ENCODE results near the gene ARHGEF11. TPM values are rescaled to one million over a fixed set of nuclear protein-coding genes. Genes with fewer than 3 reads are reported as not detected.

The ARHGEF11 gene
- total RNA-seq, 1 donor from 2014 or later, result 29.9 TPM

DNA sequence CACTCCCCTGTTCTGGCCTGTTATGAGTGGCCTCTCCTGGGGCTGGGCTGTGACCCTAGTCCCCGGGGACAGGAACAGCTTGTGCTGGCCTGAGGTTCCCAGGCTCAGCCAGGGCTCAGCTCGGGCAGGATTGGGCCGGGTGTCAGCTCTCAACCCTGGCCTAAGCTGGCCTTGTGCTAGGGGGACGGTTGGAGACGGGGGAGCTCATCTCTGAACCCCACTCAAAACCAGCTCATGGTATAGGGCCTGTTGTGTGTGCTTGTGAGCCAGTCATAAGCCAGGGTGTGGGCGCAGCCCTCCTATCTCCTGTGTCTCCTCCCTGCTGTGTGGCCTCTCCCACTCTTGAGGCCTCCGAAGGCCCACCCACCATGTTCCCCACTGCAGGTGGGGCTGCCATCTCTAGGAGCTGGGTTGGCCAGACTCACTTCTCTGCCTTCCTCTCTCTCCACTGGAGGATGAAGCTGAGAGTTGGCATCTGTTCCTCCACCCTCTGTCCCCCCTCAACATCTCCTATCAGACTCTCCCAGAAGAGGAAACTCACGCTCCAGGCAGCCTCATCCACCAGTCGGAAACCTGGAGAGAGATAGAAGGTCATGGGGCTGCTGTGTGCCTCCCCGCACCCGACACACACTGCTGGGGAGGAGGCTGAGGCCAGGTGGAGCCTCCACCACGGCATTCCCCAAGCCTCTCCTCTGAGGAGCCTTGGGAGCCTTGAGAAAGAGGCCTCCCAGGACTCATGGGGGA, 150.7 kb downstream of the ARHGEF11 start:
- DNase-seq, result peak; percentile 71
- peak; percentile 33 for ATAC-seq (ENCODE audit: poor library complexity)
- intact Hi-C loops (cut with DNase I), result loop anchor here (5.0 to 10.0 kb wide), 2 partner anchors 32 to 200 kb away; no protein-coding TSS in a partner anchor

DNA sequence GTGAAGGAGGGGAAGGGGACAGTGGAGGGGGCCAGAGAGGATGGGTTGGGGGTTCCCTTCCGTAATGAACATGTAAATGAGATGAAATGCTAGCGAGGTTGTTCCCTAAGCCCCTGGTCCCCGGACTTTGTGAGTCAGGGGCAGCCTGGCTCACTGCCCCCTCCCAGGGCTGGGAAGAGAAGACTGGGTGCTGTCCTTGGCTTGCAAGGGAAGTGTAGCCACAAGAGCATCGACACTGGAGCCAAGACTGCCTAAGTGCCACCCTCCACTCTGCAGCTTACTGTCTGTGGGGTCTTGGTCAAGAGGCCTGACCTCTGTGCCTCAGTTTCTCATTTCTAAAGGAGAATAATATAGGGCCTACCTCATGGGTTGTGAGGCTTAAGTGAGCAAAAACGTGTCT, 151.5 kb downstream of the ARHGEF11 start:
- DNase-seq (no peak), ATAC-seq (ENCODE audit: poor library complexity) (no peak)
- intact Hi-C loops (cut with DNase I), result loop anchor here (5.0 to 10.0 kb wide), 2 partner anchors 33 to 199 kb away; no protein-coding TSS in a partner anchor

DNA sequence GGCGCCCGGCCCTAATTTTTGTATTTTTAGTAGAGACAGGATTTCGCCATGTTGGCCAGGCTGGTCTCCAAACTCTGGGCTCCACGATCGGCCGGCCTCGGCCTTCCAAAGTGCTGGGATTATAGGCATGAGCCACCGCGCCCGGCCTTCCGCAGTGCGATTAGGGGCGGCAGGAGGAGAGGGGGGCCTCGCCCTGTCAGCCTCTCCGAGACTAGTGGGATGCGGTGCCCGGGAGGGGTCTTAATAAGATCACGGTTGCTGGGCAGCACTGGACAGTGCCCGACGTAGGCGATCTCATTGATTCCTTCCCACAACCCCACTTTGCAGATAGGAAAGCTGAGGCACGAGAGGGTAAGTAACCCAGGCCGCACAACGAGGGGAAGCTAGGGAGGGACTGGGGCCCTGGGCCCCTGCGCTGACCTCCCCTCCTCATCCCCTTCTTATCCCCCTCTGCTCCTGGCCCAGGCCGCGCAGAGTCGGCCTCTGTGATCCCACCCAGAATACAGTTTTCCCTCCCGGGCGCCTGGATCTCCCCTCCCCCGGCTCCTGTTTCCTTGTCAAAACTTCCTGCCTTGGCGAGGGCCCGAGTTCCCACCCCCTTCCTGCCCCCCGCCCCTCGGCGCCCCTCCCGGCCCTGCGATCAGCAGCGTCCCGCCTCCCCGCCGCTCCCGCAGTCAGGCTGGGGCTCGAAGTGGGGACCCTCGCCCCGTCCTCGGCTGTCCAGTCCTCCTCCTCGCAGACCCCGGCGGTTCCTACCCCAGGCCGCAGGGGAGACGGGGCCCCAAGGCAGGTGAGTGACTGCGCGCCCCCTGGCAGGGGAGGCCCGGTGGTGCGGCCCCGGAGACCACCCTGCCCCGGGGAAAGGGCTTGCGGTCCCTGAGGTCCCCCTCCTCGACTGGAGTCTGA, 152.2 kb downstream of the ARHGEF11 start, which contains the start of gene PEAR1:
Gene PEAR1, plus strand, starts transcription at position 671 of the 906 bp plus-strand sequence. CDS start 10,209 bp downstream, outside the sequence.
- intact Hi-C loops (cut with DNase I), result loop anchor here (5.0 to 10.0 kb wide), 2 partner anchors 34 to 198 kb away; no protein-coding TSS in a partner anchor

DNA sequence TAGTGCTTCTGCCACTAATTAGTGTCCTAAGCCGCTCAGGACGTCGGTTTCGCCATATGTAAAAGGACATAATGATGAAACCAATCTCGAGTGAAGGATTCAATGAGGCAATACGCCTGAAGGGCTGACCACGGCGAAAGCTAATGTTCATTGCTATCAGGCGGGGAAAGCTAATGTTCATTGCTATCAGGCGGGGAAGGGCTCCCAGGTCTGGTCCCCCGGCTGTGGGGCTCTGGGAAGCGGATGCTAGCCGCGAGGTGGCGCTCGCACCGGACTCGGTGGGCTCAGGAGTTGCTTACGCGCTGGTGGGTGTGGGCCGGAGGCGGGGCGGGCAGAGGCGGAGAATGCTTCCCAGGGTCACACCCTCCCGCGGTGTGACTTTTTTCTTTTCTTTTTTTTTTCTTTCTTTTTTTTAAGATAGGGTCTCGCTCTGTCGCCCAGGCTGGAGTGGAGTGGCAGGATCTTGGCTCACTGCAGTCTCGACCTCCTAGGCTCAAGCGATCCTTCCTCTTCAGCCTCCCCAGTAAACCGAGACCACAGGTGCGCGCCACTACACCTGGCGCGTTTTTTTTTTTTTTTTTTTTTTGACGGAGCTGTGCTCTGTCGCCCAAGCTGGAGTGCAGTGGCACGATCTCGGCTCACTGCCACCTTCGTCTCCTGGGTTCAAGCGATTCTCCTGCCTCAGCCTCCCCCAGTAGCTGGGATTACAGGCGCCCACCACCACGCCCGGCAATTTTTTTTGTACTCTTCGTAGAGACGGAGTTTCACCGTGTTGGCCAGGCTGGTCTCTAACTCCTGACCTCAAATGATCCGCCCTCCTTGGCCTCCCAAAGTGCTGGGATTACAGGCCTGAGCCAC, 153.1 kb downstream of the ARHGEF11 start:
- DNase-seq, result peak; percentile 96
- peak; percentile 90 for ATAC-seq (ENCODE audit: poor library complexity)
- intact Hi-C loops (cut with DNase I), result loop anchor here (5.0 to 10.0 kb wide), 2 partner anchors 35 to 198 kb away; no protein-coding TSS in a partner anchor

More for the DNA sequence above, 152.2 kb downstream of the ARHGEF11 start, which contains the start of gene PEAR1:
- DNase-seq, result peak; percentile 82
- peak; percentile 44 for ATAC-seq (ENCODE audit: poor library complexity)

DNA sequence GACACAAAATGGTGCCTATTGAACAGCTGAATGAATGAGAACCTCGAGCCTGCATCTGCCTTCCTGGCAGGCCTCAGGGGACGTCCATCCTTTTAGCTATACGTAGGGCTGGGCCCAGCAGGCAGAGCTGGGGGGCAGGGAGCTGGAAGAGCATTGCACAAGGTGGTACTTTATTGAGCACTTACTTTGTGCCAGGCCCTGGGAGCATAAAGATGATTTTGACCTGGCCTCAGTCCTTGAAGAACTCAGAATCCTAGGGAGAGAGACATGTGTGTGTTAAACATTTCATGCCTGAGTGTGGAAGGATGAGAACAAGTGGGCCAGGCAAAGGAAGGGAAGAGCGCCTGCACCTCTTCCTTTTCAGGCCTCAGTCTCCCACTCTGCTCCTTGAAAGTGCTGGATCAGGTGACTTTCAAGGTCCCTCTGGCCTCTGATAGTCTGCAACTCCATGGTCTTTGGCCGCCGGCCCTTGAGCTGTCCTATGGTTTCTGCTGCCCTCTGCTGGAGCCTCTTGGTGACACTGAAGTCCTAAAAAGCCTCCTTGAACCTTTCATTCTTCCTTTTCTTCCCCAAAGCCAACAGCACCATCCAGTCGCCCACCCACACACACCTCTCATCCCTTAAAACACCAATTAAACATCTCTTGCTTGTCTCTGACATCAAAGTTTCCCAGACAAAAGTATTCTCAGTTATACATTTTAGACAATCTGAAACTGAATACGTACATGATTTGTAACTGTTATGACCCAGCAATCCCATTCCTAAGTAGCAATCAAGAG, 155.6 kb downstream of the ARHGEF11 start:
- peak; percentile 41 for ATAC-seq (ENCODE audit: poor library complexity)
- peak; percentile 87 for DNase-seq
- intact Hi-C loops (cut with DNase I), result loop anchor here (5.0 to 10.0 kb wide), 2 partner anchors 37 to 195 kb away; no protein-coding TSS in a partner anchor

DNA sequence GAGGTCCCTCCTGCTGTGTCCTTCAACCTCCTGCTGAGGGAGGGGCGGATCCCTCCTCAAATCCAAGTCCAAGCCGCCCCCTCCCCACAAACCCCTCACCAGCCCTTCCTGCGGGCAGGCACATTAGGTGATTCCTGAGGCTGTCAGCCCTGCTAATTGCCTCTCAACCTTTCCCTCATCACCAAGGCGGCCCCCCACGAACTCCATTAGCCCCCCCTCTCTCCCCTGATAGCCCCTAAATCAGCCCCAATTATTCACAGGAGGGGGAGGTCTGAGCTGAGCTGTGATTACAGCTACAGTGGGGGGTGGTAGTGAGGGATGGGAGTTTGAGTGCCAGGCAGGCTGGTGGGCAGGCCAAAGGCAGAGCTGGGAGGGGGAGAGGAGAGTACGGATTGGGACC, 157.8 kb downstream of the ARHGEF11 start:
- intact Hi-C loops (cut with DNase I), result no loop called here
- no peak for ATAC-seq (ENCODE audit: poor library complexity)
- DNase-seq, result peak; percentile 10

DNA sequence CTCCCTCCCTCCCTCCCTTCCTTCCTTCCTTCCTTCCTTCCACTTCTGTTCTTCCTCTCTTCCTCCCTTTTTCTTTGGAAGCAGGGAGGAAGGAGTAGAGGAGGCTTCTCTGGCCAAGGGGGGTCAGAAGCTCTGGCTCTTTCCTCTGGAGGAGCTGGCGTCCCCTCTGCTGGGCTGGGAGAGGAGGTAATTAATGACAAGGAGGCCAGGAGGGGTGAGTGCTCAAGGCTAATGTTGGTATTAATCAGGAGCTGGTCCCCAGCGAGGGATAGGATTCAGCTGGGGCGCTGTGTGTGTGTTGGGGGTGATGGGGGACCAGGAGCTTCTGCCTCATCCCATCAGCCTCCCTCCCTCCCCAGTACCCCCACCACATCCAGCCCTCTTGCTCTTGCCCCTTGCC, 158.2 kb downstream of the ARHGEF11 start:
- no peak for ATAC-seq (ENCODE audit: poor library complexity)
- intact Hi-C loops (cut with DNase I), result no loop called here
- peak; percentile 7 for DNase-seq

DNA sequence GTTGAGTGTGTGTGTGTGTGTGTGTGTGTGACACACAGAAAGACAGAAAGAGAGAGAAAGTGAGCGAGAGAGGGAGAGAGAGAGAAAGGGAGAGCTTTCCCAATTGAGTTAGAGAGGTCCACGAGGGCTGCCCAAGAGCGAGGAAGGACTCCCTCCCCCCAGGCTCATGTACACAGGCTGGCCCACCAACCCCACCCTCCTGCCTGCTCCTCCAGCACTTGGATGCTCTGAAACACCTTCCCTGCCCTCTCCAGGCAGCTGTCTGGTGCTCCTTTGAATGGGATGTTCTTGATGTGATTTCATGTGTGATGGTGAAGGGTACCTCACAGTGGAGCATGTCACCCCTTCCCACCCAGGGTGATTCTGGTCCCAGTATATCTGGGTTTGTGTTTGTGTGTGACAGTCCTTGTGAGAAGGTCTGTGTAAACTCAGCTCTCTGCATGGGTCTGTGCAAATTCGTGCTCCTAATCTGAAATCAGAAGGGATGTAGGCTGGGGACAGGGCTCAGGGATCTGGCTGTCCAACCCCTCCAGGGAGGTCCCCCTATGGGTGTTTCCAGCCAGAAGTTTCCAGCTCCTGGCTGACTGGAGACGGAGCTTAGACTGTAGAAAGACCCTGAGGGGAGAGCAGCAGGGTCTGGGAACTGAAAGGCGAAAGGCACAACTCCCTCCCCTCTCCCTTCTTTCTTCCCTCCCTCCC, 158.8 kb downstream of the ARHGEF11 start:
- intact Hi-C loops (cut with DNase I), result no loop called here
- peak; percentile 3 for DNase-seq
- ATAC-seq (ENCODE audit: poor library complexity), result no peak

DNA sequence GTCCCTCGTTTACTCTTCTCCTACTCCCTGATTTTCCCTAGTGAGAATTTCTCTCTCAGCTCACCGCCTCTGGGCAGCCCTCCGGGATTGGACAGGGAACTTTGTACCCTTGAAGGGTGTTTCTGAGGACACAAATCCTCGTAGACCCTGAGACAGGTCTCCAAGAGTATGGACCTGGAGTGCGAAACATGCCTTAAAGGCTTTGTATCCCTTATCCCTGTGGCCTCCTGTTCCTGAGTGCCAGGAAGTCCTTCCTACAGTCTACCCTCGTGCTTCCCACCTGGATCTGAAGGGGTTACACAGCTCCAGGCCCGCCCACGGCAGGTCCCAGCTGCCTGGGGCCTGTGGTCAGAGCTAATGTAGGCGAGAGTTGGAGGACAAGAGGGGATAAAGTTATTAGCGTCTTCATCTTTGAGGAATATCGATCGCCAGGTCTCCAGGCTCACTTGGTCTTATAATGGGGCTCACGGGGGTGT, 159.6 kb downstream of the ARHGEF11 start:
- intact Hi-C loops (cut with DNase I), result no loop called here
- no peak for ATAC-seq (ENCODE audit: poor library complexity)
- DNase-seq, result no peak

DNA sequence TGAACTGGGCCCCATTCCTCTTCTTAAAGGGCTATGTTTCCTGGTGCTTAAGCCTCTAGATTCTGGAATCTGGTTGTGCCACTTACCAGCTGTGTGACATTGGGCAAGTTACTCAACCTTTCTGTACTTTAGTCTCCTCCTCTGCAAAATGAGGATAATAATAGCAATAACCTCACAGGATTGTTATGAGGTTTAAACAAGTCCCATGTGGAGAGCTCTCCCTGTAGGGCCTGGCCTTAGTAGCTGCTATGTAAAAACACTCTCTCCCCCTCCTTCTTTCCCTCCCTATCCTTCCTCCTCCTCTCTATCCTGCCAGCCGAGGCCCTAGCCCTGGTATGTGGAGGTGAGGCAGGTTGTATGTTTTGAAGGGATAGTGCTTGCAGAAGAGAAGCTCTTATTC, 160.2 kb downstream of the ARHGEF11 start:
- no peak for DNase-seq
- ATAC-seq (ENCODE audit: poor library complexity), result no peak
- intact Hi-C loops (cut with DNase I), result no loop called here

Small RNA genes within 50 kb of the gene (microRNA-seq; reads per million reads assigned to microRNA genes)
- gene MIR765, result not detected

Other genes with a start within 250 kb of the ARHGEF11 start
- 1.1 TPM for gene SH2D2A, start 228.9 kb downstream of the ARHGEF11 start, total RNA-seq
- 0.40 TPM for gene INSRR, start 186.6 kb downstream of the ARHGEF11 start, total RNA-seq
- gene NTRK1, start 184.9 kb downstream of the ARHGEF11 start, total RNA-seq, result 2.5 TPM
- gene PEAR1, start 152.0 kb downstream of the ARHGEF11 start, total RNA-seq, result 6.7 TPM
- not detected for gene LRRC71, start 125.1 kb downstream of the ARHGEF11 start, total RNA-seq
- gene ETV3L, start 54.1 kb upstream of the ARHGEF11 start, total RNA-seq, result not detected
- 16.4 TPM for gene ETV3, start 92.7 kb upstream of the ARHGEF11 start, total RNA-seq